Lower leg skin (tissue), 3 donors: ENCODE measurements around the gene ATPAF2.

Experiments
- POLR2A ChIP-seq, 2 donors: fragments of 450-650 bp; IDR thresholded peaks; one replicate each; pipeline ENCODE4 v1.6.1; 2016 to 2017; ENCODE audit warnings: antibody characterized with exemption in 2 of 2, mild to moderate bottlenecking in 1 of 2, moderate library complexity in 1 of 2
- TF ChIP-seq, protein P1 (sequence below), 3 donors: fragments of 450-650 bp; IDR thresholded peaks; one replicate each; pipeline ENCODE4 v1.5.1; 2016; ENCODE audit warnings: antibody characterized with exemption in 3 of 3, mild to moderate bottlenecking in 3 of 3, moderate library complexity in 2 of 3

DNA sequence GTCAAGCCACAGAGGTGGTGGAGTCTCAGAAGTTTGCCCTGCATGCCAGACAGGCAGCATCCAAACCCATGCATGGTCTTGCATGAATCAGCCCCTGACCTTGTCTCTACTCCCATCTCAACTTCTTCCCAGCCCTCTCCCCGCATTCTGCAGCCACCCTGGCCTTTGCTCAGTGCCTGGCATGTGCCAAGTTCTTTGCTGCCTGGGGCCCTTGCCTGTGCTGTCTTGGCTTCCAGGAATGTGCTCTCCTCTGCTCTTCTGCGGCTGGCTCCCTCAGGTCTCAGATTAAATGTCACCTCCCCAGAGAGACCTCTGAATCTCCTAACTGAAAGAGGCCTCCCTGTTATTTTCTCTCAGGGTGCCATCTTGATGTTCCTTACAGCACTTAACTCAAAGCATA is 48.7 kb downstream of the ATPAF2 start:
- TF ChIP-seq, protein P1, sequence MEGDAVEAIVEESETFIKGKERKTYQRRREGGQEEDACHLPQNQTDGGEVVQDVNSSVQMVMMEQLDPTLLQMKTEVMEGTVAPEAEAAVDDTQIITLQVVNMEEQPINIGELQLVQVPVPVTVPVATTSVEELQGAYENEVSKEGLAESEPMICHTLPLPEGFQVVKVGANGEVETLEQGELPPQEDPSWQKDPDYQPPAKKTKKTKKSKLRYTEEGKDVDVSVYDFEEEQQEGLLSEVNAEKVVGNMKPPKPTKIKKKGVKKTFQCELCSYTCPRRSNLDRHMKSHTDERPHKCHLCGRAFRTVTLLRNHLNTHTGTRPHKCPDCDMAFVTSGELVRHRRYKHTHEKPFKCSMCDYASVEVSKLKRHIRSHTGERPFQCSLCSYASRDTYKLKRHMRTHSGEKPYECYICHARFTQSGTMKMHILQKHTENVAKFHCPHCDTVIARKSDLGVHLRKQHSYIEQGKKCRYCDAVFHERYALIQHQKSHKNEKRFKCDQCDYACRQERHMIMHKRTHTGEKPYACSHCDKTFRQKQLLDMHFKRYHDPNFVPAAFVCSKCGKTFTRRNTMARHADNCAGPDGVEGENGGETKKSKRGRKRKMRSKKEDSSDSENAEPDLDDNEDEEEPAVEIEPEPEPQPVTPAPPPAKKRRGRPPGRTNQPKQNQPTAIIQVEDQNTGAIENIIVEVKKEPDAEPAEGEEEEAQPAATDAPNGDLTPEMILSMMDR (IDR thresholded peaks at IDR 0.05): no peak
- TF ChIP-seq POLR2A (IDR thresholded peaks at IDR 0.05): no peak
